ENCODE data around the gene CD59. TPM values are rescaled to one million over a fixed set of nuclear protein-coding genes. Genes with fewer than 3 reads are reported as not detected.
A peak's percentile ranks its signal among the peaks of the same experiment; 100 is the strongest.

Gene CD59, protein sequence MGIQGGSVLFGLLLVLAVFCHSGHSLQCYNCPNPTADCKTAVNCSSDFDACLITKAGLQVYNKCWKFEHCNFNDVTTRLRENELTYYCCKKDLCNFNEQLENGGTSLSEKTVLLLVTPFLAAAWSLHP
- polyA plus RNA-seq (2013), result 124 TPM

DNA sequence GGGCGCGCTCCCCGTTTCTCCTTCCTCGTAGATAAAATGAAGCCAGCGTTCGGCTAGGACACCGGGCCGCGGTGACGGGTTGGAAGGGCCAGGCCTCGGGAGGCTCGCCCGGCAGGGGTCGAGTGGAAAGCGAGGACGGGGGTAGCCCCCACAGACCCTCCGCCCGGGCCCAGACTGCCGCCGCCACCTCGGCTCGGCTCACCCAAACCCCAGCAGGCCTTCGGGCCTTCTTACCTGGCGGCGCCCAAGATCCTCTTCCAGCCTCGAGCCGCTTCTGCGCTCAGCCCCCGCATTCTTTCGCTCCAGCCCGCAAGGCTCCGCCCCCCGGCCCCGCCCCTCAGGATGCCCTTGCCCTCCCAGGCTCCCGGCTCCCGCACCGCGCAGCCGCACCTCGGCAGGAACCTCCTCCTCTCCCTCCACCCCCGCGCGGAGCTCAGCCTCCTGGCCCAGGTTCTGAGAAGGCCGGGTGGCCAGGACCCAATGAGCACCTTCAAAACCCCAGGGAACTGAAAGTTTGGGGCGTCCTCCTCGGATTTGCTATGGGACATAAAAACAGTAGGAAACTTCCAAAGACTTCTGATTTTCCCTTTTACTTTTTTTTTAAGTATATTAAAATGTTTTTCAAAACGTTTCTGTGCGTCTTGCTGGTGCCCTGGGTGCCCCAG, at the start of gene CD59:
CD59 (minus strand) TSS at position 276 of the 665 bp plus-strand sequence. CDS start 13,978 bp downstream, outside the sequence.
- peaks cover 0 to 7% (median 0%) of the 10 kb centered on the region in 4 experiments for H3K36me3 ChIP-seq (ENCODE audit: control insufficient read depth in 4 of 4, insufficient read depth in 4 of 4, low read length in 3 of 4)

GRCh38 chr11:33785609-33786008, 49.4 kb upstream of the CD59 start:
- POLR2A ChIA-PET, result interaction anchor here (0.6 kb wide), 1 partner anchor 485 kb away, joined by 4 read pairs; no protein-coding TSS in a partner anchor
- WGBS (ENCODE audit: insufficient coverage), result no CpG with 5 or more reads among the region's 3 CpGs

More for the DNA sequence above, at the start of gene CD59:
- peak; percentile 89 to 90 (median 89) for DNase-seq
- WGBS (ENCODE audit: insufficient coverage), result under 1% methylated on average over 43 of the region's 48 CpGs
- Histone ChIP-seq H3K4me3 (ENCODE audit: control insufficient read depth in 1 of 7, extremely low read depth in 1 of 7, insufficient read depth in 4 of 7, low read depth in 2 of 7, low read length in 6 of 7) (peak within 1 kb of the TSS; percentile 71 to 93 (median 83)), H3K4me1 (ENCODE audit: control extremely low read depth in 1 of 4, control insufficient read depth in 4 of 4, insufficient read depth in 4 of 4, low read length in 3 of 4) (peaks cover 7 to 52% (median 45%) of the 10 kb centered on the region in 4 experiments), H3K27ac (ENCODE audit: insufficient read depth in 1 of 2, low read depth in 1 of 2, low read length in 2 of 2, poor library complexity in 1 of 2, severe bottlenecking in 2 of 2) (peak within 1 kb of the TSS; percentile 47 to 81), H3K27me3 (replicated peaks in 2 of 5; ENCODE audit: control insufficient read depth in 4 of 5, insufficient read depth in 5 of 5, low read length in 4 of 5) (no peaks in the 10 kb centered on the region), H3K9me3 (ENCODE audit: control extremely low read depth in 1 of 5, control insufficient read depth in 4 of 5, insufficient read depth in 2 of 5, low read depth in 1 of 5, low read length in 4 of 5) (no peaks in the 10 kb centered on the region)
- ChIA-PET CTCF (interaction anchor here (1.0 to 8.5 kb wide), 7 partner anchors 17 to 194 kb away, joined by 3 to 142 read pairs (median 4); partner anchors contain the start of gene FBXO3), POLR2A (interaction anchor here (0.7 to 0.9 kb wide), 2 partner anchors 20 to 194 kb away, joined by 3 to 14 read pairs; no protein-coding TSS in a partner anchor)

DNA sequence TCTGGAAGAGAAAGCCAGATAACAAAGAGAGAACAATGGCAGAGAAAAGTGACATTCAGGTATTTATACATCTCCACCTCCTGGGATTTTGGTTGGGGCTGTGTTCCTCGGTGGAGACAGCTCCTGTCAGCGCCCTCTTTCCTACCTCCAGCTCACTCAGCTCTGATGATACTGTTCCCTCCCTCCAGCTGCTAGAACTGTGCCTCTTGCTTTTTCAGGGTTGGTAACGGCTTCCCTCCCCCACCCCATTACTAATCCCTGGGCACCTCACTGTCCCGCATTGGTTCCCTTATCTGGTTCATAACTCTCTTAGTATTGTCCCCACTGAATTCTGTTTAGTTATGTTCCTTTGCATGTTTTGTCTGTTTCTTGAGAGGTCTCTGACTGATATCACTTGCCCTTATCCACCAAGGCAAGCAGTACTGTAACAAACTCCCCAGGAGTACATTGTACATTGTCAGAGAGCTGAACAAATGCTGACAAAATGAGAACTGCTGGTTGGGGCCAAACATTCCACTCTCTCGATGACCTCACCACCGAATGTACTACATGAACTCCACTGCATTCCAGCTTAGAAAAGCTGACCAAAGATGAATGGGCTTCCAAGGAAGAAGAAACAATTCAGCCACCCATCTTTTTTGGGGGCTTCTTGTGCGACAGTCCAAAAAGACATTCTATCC, 43.8 kb upstream of the CD59 start:
- Histone ChIP-seq H3K4me3 (ENCODE audit: control insufficient read depth in 1 of 7, extremely low read depth in 1 of 7, insufficient read depth in 4 of 7, low read depth in 2 of 7, low read length in 6 of 7) (no peak overlapping the region), H3K27ac (ENCODE audit: insufficient read depth in 1 of 2, low read depth in 1 of 2, low read length in 2 of 2, poor library complexity in 1 of 2, severe bottlenecking in 2 of 2) (no peak overlapping the region)

More at GRCh38 chr11:33785609-33786008, 49.4 kb upstream of the CD59 start:
- no peak for DNase-seq
- no peak overlapping the region for H3K27ac ChIP-seq (ENCODE audit: insufficient read depth in 1 of 2, low read depth in 1 of 2, low read length in 2 of 2, poor library complexity in 1 of 2, severe bottlenecking in 2 of 2)
- no peaks in the 10 kb centered on the region for H3K27me3 ChIP-seq (replicated peaks in 2 of 5; ENCODE audit: control insufficient read depth in 4 of 5, insufficient read depth in 5 of 5, low read length in 4 of 5)
- H3K4me3 ChIP-seq (ENCODE audit: control insufficient read depth in 1 of 7, extremely low read depth in 1 of 7, insufficient read depth in 4 of 7, low read depth in 2 of 7, low read length in 6 of 7), result no peak overlapping the region
- no peaks in the 10 kb centered on the region for H3K36me3 ChIP-seq (ENCODE audit: control insufficient read depth in 4 of 4, insufficient read depth in 4 of 4, low read length in 3 of 4)
- CTCF ChIA-PET, result interaction anchor here (3.2 kb wide), 1 partner anchor 22 kb away, joined by 10 read pairs; no protein-coding TSS in a partner anchor
- H3K9me3 ChIP-seq (ENCODE audit: control extremely low read depth in 1 of 5, control insufficient read depth in 4 of 5, insufficient read depth in 2 of 5, low read depth in 1 of 5, low read length in 4 of 5), result peaks cover 0 to 2% (median 0%) of the 10 kb centered on the region in 5 experiments
- peaks cover 0 to 3% (median 0%) of the 10 kb centered on the region in 4 experiments for H3K4me1 ChIP-seq (ENCODE audit: control extremely low read depth in 1 of 4, control insufficient read depth in 4 of 4, insufficient read depth in 4 of 4, low read length in 3 of 4)

GRCh38 chr11:33778675-33779074, 42.5 kb upstream of the CD59 start:
- no peak overlapping the region for H3K27ac ChIP-seq (ENCODE audit: insufficient read depth in 1 of 2, low read depth in 1 of 2, low read length in 2 of 2, poor library complexity in 1 of 2, severe bottlenecking in 2 of 2)
- CTCF ChIA-PET, result interaction anchor here (1.2 kb wide), 1 partner anchor 8 kb away, joined by 3 read pairs; no protein-coding TSS in a partner anchor
- H3K4me1 ChIP-seq (ENCODE audit: control extremely low read depth in 1 of 4, control insufficient read depth in 4 of 4, insufficient read depth in 4 of 4, low read length in 3 of 4), result peaks cover 0 to 10% (median 9%) of the 10 kb centered on the region in 4 experiments
- H3K27me3 ChIP-seq (replicated peaks in 2 of 5; ENCODE audit: control insufficient read depth in 4 of 5, insufficient read depth in 5 of 5, low read length in 4 of 5), result peaks cover 0 to 19% (median 9%) of the 10 kb centered on the region in 5 experiments
- H3K36me3 ChIP-seq (ENCODE audit: control insufficient read depth in 4 of 4, insufficient read depth in 4 of 4, low read length in 3 of 4), result no peaks in the 10 kb centered on the region
- POLR2A ChIA-PET, result no interaction called here
- peaks cover 0 to 2% (median 0%) of the 10 kb centered on the region in 5 experiments for H3K9me3 ChIP-seq (ENCODE audit: control extremely low read depth in 1 of 5, control insufficient read depth in 4 of 5, insufficient read depth in 2 of 5, low read depth in 1 of 5, low read length in 4 of 5)
- DNase-seq, result peak; percentile 34 to 60 (median 56)
- WGBS (ENCODE audit: insufficient coverage), result 75% methylated on average over 4 of the region's 5 CpGs
- H3K4me3 ChIP-seq (ENCODE audit: control insufficient read depth in 1 of 7, extremely low read depth in 1 of 7, insufficient read depth in 4 of 7, low read depth in 2 of 7, low read length in 6 of 7), result no peak overlapping the region

More for the DNA sequence above, 43.8 kb upstream of the CD59 start:
- POLR2A ChIA-PET, result interaction anchor here (0.6 kb wide), 1 partner anchor 367 kb away, joined by 4 read pairs; no protein-coding TSS in a partner anchor
- 96% methylated on average over 4 of the region's 7 CpGs for WGBS (ENCODE audit: insufficient coverage)
- Histone ChIP-seq H3K27me3 (replicated peaks in 2 of 5; ENCODE audit: control insufficient read depth in 4 of 5, insufficient read depth in 5 of 5, low read length in 4 of 5) (peaks cover 0 to 19% (median 9%) of the 10 kb centered on the region in 5 experiments), H3K36me3 (ENCODE audit: control insufficient read depth in 4 of 4, insufficient read depth in 4 of 4, low read length in 3 of 4) (no peaks in the 10 kb centered on the region), H3K9me3 (ENCODE audit: control extremely low read depth in 1 of 5, control insufficient read depth in 4 of 5, insufficient read depth in 2 of 5, low read depth in 1 of 5, low read length in 4 of 5) (peaks cover 0 to 2% (median 0%) of the 10 kb centered on the region in 5 experiments), H3K4me1 (ENCODE audit: control extremely low read depth in 1 of 4, control insufficient read depth in 4 of 4, insufficient read depth in 4 of 4, low read length in 3 of 4) (peaks cover 0 to 3% (median 1%) of the 10 kb centered on the region in 4 experiments)
- CTCF ChIA-PET, result no interaction called here
- no peak for DNase-seq

GRCh38 chr11:33777906-33778305, 41.7 kb upstream of the CD59 start:
- POLR2A ChIA-PET, result no interaction called here
- Histone ChIP-seq H3K27me3 (replicated peaks in 2 of 5; ENCODE audit: control insufficient read depth in 4 of 5, insufficient read depth in 5 of 5, low read length in 4 of 5) (peaks cover 0 to 19% (median 9%) of the 10 kb centered on the region in 5 experiments), H3K4me1 (ENCODE audit: control extremely low read depth in 1 of 4, control insufficient read depth in 4 of 4, insufficient read depth in 4 of 4, low read length in 3 of 4) (peaks cover 4 to 17% (median 15%) of the 10 kb centered on the region in 4 experiments), H3K36me3 (ENCODE audit: control insufficient read depth in 4 of 4, insufficient read depth in 4 of 4, low read length in 3 of 4) (no peaks in the 10 kb centered on the region), H3K4me3 (ENCODE audit: control insufficient read depth in 1 of 7, extremely low read depth in 1 of 7, insufficient read depth in 4 of 7, low read depth in 2 of 7, low read length in 6 of 7) (no peak overlapping the region), H3K27ac (ENCODE audit: insufficient read depth in 1 of 2, low read depth in 1 of 2, low read length in 2 of 2, poor library complexity in 1 of 2, severe bottlenecking in 2 of 2) (no peak overlapping the region), H3K9me3 (ENCODE audit: control extremely low read depth in 1 of 5, control insufficient read depth in 4 of 5, insufficient read depth in 2 of 5, low read depth in 1 of 5, low read length in 4 of 5) (peaks cover 0 to 2% (median 0%) of the 10 kb centered on the region in 5 experiments)
- 87% methylated on average over 6 of the region's 9 CpGs for WGBS (ENCODE audit: insufficient coverage)
- no peak for DNase-seq
- CTCF ChIA-PET, result interaction anchor here (0.9 to 1.2 kb wide), 3 partner anchors 9 to 210 kb away, joined by 3 read pairs; no protein-coding TSS in a partner anchor

- DNase-seq, result no peak
- Histone ChIP-seq H3K27ac (ENCODE audit: insufficient read depth in 1 of 2, low read depth in 1 of 2, low read length in 2 of 2, poor library complexity in 1 of 2, severe bottlenecking in 2 of 2) (no peak overlapping the region), H3K9me3 (ENCODE audit: control extremely low read depth in 1 of 5, control insufficient read depth in 4 of 5, insufficient read depth in 2 of 5, low read depth in 1 of 5, low read length in 4 of 5) (no peaks in the 10 kb centered on the region), H3K27me3 (replicated peaks in 2 of 5; ENCODE audit: control insufficient read depth in 4 of 5, insufficient read depth in 5 of 5, low read length in 4 of 5) (peaks cover 0 to 19% (median 9%) of the 10 kb centered on the region in 5 experiments), H3K36me3 (ENCODE audit: control insufficient read depth in 4 of 4, insufficient read depth in 4 of 4, low read length in 3 of 4) (peaks cover 0 to 2% (median 0%) of the 10 kb centered on the region in 4 experiments), H3K4me1 (ENCODE audit: control extremely low read depth in 1 of 4, control insufficient read depth in 4 of 4, insufficient read depth in 4 of 4, low read length in 3 of 4) (peaks cover 4 to 20% (median 17%) of the 10 kb centered on the region in 4 experiments), H3K4me3 (ENCODE audit: control insufficient read depth in 1 of 7, extremely low read depth in 1 of 7, insufficient read depth in 4 of 7, low read depth in 2 of 7, low read length in 6 of 7) (no peak overlapping the region)
- ChIA-PET POLR2A (no interaction called here), CTCF (interaction anchor here (0.9 to 1.0 kb wide), 2 partner anchors 33 to 209 kb away, joined by 3 read pairs; no protein-coding TSS in a partner anchor)
- 83% methylated on average over 1 of the region's 1 CpG for WGBS (ENCODE audit: insufficient coverage)
These were observed 39.7 kb upstream of the CD59 start for GRCh38 chr11:33775832-33776470.
